ENCODE data around the gene PCYT2.

PCYT2 gene

GRCh38 chr17:81914103-81914850 is 3.1 kb upstream of the PCYT2 start:
- no peak for DNase-seq (ENCODE audit: low spot score)

GRCh38 chr17:81913394-81914102 is 2.3 kb upstream of the PCYT2 start:
- DNase-seq (ENCODE audit: low spot score) = no peak

- DNase-seq (ENCODE audit: low spot score) = no peak
Measured at GRCh38 chr17:81912441-81913309, 1.5 kb upstream of the PCYT2 start.

- no peak for DNase-seq (ENCODE audit: low spot score)
Measured at GRCh38 chr17:81911969-81912368, 770 bp upstream of the PCYT2 start.

GRCh38 chr17:81910840-81911276 is 341 bp downstream of the PCYT2 start:
- DNase-seq (ENCODE audit: low spot score) = no peak

GRCh38 chr17:81909966-81910839 is 996 bp downstream of the PCYT2 start:
- no peak for DNase-seq (ENCODE audit: low spot score)

GRCh38 chr17:81909231-81909630 is 2.0 kb downstream of the PCYT2 start:
- no peak for DNase-seq (ENCODE audit: low spot score)

GRCh38 chr17:81908793-81909192 is 2.4 kb downstream of the PCYT2 start:
- no peak for DNase-seq (ENCODE audit: low spot score)

- no peak for DNase-seq (ENCODE audit: low spot score)
Measured at GRCh38 chr17:81907219-81908145, 3.7 kb downstream of the PCYT2 start.

GRCh38 chr17:81906476-81907218 is 4.6 kb downstream of the PCYT2 start:
- no peak for DNase-seq (ENCODE audit: low spot score)

- no peak for DNase-seq (ENCODE audit: low spot score)
Measured at GRCh38 chr17:81905993-81906392, 5.2 kb downstream of the PCYT2 start.

GRCh38 chr17:81905424-81905875 is 5.7 kb downstream of the PCYT2 start:
- no peak for DNase-seq (ENCODE audit: low spot score)

GRCh38 chr17:81904600-81905423 is 6.4 kb downstream of the PCYT2 start:
- DNase-seq (ENCODE audit: low spot score) = no peak

- DNase-seq (ENCODE audit: low spot score) = no peak
Measured at GRCh38 chr17:81903896-81904599, 7.2 kb downstream of the PCYT2 start.

GRCh38 chr17:81903415-81903831 is 7.8 kb downstream of the PCYT2 start:
- no peak for DNase-seq (ENCODE audit: low spot score)

GRCh38 chr17:81902653-81903414 is 8.4 kb downstream of the PCYT2 start:
- no peak for DNase-seq (ENCODE audit: low spot score)

Data from SK-N-DZ (cell line).